Sigmoid colon (tissue), 4 donors: ENCODE results near the gene UNC119.

ENCODE experiments used
- POLR2A ChIP-seq, 2 donors: fragments of 450-650 bp; IDR thresholded peaks; one replicate each; pipeline ENCODE4 v1.6.1; 2016; ENCODE audit warnings: antibody characterized with exemption in 2 of 2, mild to moderate bottlenecking in 2 of 2, moderate library complexity in 2 of 2
- POLR2AphosphoS5 ChIP-seq, 4 donors: sonication (generic); formaldehyde crosslinking; IDR thresholded peaks; one replicate each; pipeline ENCODE4 v1.6.1; 2017; ENCODE audit warnings: antibody characterized with exemption in 4 of 4
- TF ChIP-seq, protein P1 (sequence below), 4 experiments: fragments of 450-650 bp in 3 of 4; fragments of 200-600 bp in 1 of 4; IDR thresholded peaks; one replicate each; pipeline ENCODE4 v1.5.1; 2016 to 2019; ENCODE audit warnings: antibody characterized with exemption in 4 of 4, mild to moderate bottlenecking in 3 of 4, moderate library complexity in 2 of 4

DNA sequence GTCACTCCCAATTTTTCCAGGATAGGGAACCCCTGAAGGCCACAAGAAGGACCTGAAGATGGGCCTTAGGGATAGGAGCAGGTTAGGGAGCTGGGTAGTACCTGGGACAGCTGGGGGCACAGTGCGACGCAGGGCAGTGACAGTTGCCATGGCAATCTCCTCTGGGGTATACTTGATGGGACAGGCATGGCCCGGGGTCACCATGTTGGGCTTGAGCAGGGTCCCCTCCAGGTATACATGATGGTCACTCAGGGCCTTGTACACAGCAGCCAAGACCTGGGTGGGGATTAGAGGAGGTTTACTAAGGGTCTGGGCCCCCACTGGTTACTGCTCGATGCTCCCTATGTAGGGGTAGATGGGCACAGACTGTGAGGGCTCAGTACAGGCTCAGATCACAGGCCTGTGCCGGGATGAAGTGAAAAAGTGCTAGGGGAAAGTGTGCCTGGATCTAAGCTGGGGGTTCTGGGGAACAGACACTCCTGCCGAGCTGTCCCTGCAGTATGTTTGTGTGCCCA, 21.6 kb upstream of the UNC119 start:
- TF ChIP-seq, protein P1, sequence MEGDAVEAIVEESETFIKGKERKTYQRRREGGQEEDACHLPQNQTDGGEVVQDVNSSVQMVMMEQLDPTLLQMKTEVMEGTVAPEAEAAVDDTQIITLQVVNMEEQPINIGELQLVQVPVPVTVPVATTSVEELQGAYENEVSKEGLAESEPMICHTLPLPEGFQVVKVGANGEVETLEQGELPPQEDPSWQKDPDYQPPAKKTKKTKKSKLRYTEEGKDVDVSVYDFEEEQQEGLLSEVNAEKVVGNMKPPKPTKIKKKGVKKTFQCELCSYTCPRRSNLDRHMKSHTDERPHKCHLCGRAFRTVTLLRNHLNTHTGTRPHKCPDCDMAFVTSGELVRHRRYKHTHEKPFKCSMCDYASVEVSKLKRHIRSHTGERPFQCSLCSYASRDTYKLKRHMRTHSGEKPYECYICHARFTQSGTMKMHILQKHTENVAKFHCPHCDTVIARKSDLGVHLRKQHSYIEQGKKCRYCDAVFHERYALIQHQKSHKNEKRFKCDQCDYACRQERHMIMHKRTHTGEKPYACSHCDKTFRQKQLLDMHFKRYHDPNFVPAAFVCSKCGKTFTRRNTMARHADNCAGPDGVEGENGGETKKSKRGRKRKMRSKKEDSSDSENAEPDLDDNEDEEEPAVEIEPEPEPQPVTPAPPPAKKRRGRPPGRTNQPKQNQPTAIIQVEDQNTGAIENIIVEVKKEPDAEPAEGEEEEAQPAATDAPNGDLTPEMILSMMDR (IDR thresholded peaks at IDR 0.05) = no peak
- TF ChIP-seq POLR2AphosphoS5 (IDR thresholded peaks at IDR 0.05) (no peak), POLR2A (IDR thresholded peaks at IDR 0.05) (no peak)
